GM12878 (cell line): ENCODE data around the gene MCF2L2. TPM values are rescaled to one million over a fixed set of nuclear protein-coding genes. Genes with fewer than 3 reads are reported as not detected.
"Not testable (repeated sequence)": the region's sequence is repeated elsewhere in the genome, so short reads cannot be mapped to it uniquely, and the experiment has no call there.

Source experiments
- ATAC-seq: fragments of 200-7000 bp; cut with Tn5 transposase; 3 replicates; pipeline ENCODE4 v1.9.1; 2020; ENCODE audit warnings: mild to moderate bottlenecking, moderate library complexity
- BruUV-seq: library from RNA; stranded (reverse); fragments of 400-500 nt; replicated peaks from 2 replicates; lab custom pipeline; 2021; lab: Mats Ljungman, UMichigan
- CTCF ChIA-PET: fragments of 300-600 bp; sonication (Branson Sonifier 250); formaldehyde crosslinking; extraction: SDS; loops from one replicate; lab custom pipeline; 2021; ENCODE audit warnings: inconsistent platforms; lab: Yijun Ruan, JAX
- POLR2A ChIA-PET: fragments of 350-600 bp; formaldehyde crosslinking; extraction: SDS; loops from one replicate; lab custom pipeline; 2021; ENCODE audit warnings: inconsistent platforms; lab: Charles Lee
- RAD21 ChIA-PET: fragments of 300-600 bp; sonication (Branson Sonifier 250); formaldehyde crosslinking; loops from one replicate; lab custom pipeline; 2023; ENCODE audit warnings: antibody characterized with exemption; ENCODE audit not compliant: unreplicated experiment; lab: Charles Lee
- SMC1A ChIA-PET: fragments of 300-600 bp; sonication (Branson Sonifier 250); formaldehyde crosslinking; loops from one replicate; lab custom pipeline; 2023; ENCODE audit not compliant: unreplicated experiment, uncharacterized antibody; lab: Charles Lee
- DNase-seq: peaks from one replicate; pipeline ENCODE4 v3.0.0-alpha.2; 2011; ENCODE audit warnings: low read depth, low spot score
- FAIRE-seq: peaks from 3 replicates; lab custom pipeline; 2011; peaks lifted over from hg19 to GRCh38; lab: Jason Lieb, UNC
- H2AFZ ChIP-seq: 2 replicates; pipeline ENCODE4 v1.6.0; 2011; ENCODE audit warnings: low read depth, low read length, control low read depth; ENCODE audit not compliant: control insufficient read depth
- H3K27ac ChIP-seq: 2 replicates; pipeline ENCODE4 v1.5.1; 2011; ENCODE audit warnings: control low read depth; ENCODE audit not compliant: control insufficient read depth, insufficient read depth
- H3K27me3 ChIP-seq, 2 experiments: replicated peaks in 1 of 2; 2 replicates each; pipeline versions ENCODE4 v1.6.0 to v1.6.1; 2011; ENCODE audit warnings: low read length in 1 of 2; ENCODE audit not compliant: control insufficient read depth in 2 of 2, insufficient read depth in 2 of 2
- H3K36me3 ChIP-seq, 2 experiments: 2 replicates each; pipeline ENCODE4 v1.5.1; 2011; ENCODE audit warnings: low read length in 1 of 2; ENCODE audit not compliant: control insufficient read depth in 2 of 2, insufficient read depth in 2 of 2
- H3K4me1 ChIP-seq: 2 replicates; pipeline ENCODE4 v1.6.1; 2011; ENCODE audit warnings: mild to moderate bottlenecking, low read length, moderate library complexity, mixed read lengths; ENCODE audit not compliant: control insufficient read depth, insufficient read depth
- H3K4me2 ChIP-seq: 2 replicates; pipeline ENCODE4 v1.6.0; 2011; ENCODE audit warnings: control low read depth; ENCODE audit not compliant: control insufficient read depth, insufficient read depth
- H3K4me3 ChIP-seq: fragments of 200-600 bp; sonication (generic); 2 replicates; pipeline ENCODE4 v1.5.1; 2016
- H3K79me2 ChIP-seq: 2 replicates; pipeline ENCODE4 v1.6.0; 2011; ENCODE audit warnings: low read length; ENCODE audit not compliant: control insufficient read depth, insufficient read depth
- H3K9ac ChIP-seq: 2 replicates; pipeline ENCODE4 v1.8.0; 2011; ENCODE audit warnings: low read length, control low read depth, mixed read lengths; ENCODE audit not compliant: control insufficient read depth, insufficient read depth
- H3K9me3 ChIP-seq: replicated peaks from 3 replicates; pipeline ENCODE4 v1.5.1; 2011; ENCODE audit warnings: mild to moderate bottlenecking, low read length; ENCODE audit not compliant: control insufficient read depth, insufficient read depth
- H4K20me1 ChIP-seq: 2 replicates; pipeline ENCODE4 v1.6.0; 2011; ENCODE audit not compliant: control insufficient read depth, insufficient read depth
- BHLHE40 ChIP-seq, 2 experiments: fragments of 450-650 bp in 1 of 2; IDR thresholded peaks; 2 replicates each; pipeline ENCODE4 v1.6.1; 2011 to 2017; ENCODE audit warnings: low read depth in 2 of 2, borderline replicate concordance in 1 of 2, improper control_type of control experiment in 1 of 2, low read length in 1 of 2, mild to moderate bottlenecking in 1 of 2
- CUX1 ChIP-seq: IDR thresholded peaks from 2 replicates; pipeline ENCODE4 v1.6.1; 2012; ENCODE audit warnings: improper control_type of control experiment, low read depth, low read length; ENCODE audit not compliant: insufficient replicate concordance
- POLR2A ChIP-seq: IDR thresholded peaks from 2 replicates; pipeline ENCODE4 v1.6.1; 2011; ENCODE audit warnings: low read depth, mild to moderate bottlenecking, low read length
- SUPT20H ChIP-seq: IDR thresholded peaks from 2 replicates; pipeline ENCODE4 v1.6.1; 2011; ENCODE audit warnings: low read depth, mild to moderate bottlenecking, low read length, moderate library complexity, borderline replicate concordance; ENCODE audit not compliant: control insufficient read depth
- WGBS: methylation state at CpG from one replicate; pipeline ENCODE4 v1.1.6; 2016; ENCODE audit warnings: low lambda C conversion rate; ENCODE audit not compliant: insufficient replicate concordance, insufficient coverage; ENCODE audit errors: missing lambda C conversion rate; 5-methylcytosine and 5-hydroxymethylcytosine counted together
- in situ Hi-C: fragments of 300-500 bp; cut with MboI; formaldehyde crosslinking; loops from 9 replicates; pipeline ENCODE4 v1.14.3; 2018; ENCODE audit warnings: mixed read lengths
- intact Hi-C: fragments of 100-400 bp; cut with micrococcal nuclease; formaldehyde crosslinking; loops from one replicate; pipeline ENCODE4 v1.14.2; 2022; ENCODE audit not compliant: unreplicated experiment
- polyA plus RNA-seq, 11 experiments: library from polyadenylated mRNA; depleted of rRNA in 4 of 11; unstranded in 6 of 11; stranded (reverse) in 5 of 11; fragments of >200 nt; fragmentation: Nextera tagmentation in 4 of 11; fragmentation: Illumina TruSeq in 1 of 11; extraction: Ambion mirVana in 4 of 11; extraction: Trizol in 1 of 11; gene quantifications; 1 replicate in 1 of 11; 2 replicates in 10 of 11; pipeline versions ENCODE4 v1.2.1 to v1.2.3, GENCODE V29; 2011 to 2016; ENCODE audit warnings: inconsistent platforms in 2 of 11, missing spikeins in 2 of 11, low read depth in 1 of 11
- total RNA-seq, 4 experiments: library from RNA; depleted of rRNA in 3 of 4; stranded (reverse); fragments of >200 nt in 3 of 4; fragmentation: Illumina TruSeq in 1 of 4; extraction: Trizol in 1 of 4; gene quantifications; 2 replicates each; pipeline versions ENCODE4 v1.2.1 to v1.2.3, GENCODE V29; 2013 to 2021

The MCF2L2 gene
- total and polyA plus RNA-seq, 10 of the 15 experiments (the other 5 are each of a cell fraction or from before 2014, with no cell fraction given) = 0.37 to 2.8 (median 1.4) TPM

DNA sequence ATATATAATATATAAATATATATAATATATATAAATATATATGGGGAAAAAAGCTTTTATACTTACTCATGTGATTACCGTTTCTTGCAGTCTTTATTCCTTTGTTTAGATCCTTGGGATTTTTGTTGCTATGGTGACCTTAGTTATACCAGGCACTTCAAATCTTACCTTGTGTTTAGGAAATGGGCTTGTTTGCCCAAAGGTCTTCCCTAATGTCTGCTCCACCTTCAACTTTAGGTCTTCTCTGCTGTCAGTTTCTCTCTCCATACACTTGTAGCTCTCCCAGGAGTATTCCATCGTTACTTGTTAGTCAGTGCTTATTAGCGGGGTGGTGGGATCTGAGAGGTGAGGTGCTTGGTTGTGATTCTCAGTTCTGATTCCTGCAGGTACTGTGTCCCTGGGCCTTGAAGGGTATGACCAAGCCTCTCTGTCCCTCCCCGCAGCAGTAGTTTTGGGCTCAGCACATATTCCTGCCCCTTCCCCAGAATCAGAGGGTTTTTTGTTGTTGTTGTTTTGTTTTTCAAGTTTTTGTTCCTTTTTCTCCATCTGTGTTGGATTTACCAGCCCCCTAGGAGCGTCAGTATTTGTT, 256.3 kb downstream of the MCF2L2 start (continued):
- TF ChIP-seq CUX1 = no peak
- no peak for TF ChIP-seq SUPT20H
- no peak for TF ChIP-seq POLR2A
- no peak for TF ChIP-seq BHLHE40 (IDR thresholded peaks at IDR 0.05; ENCODE audit: borderline replicate concordance in 1 of 2, low read depth in 2 of 2, low read length in 1 of 2)

GRCh38 chr3:183167975-183168374, 260.4 kb downstream of the MCF2L2 start:
- H2AFZ ChIP-seq, intact Hi-C loops, FAIRE-seq, BruUV-seq, ATAC-seq, in situ Hi-C loops, H3K4me2 ChIP-seq, H3K36me3 ChIP-seq, H4K20me1 ChIP-seq, H3K9me3 ChIP-seq, H3K4me3 ChIP-seq, H3K4me1 ChIP-seq, H3K27me3 ChIP-seq, H3K27ac ChIP-seq, DNase-seq, H3K9ac ChIP-seq, POLR2A ChIA-PET, H3K79me2 ChIP-seq: not testable (repeated sequence)
- RAD21 ChIA-PET = interaction anchor here (0.6 kb wide), 1 partner anchor 94 kb away, joined by 4 read pairs; no protein-coding TSS in a partner anchor
- 90% methylated on average over 1 of the region's 1 CpG for WGBS
- SMC1A ChIA-PET = interaction anchor here (0.9 to 1.0 kb wide), 2 partner anchors 11 to 45 kb away, joined by 3 read pairs; no protein-coding TSS in a partner anchor
- CTCF ChIA-PET = interaction anchor here (0.6 kb wide), 1 partner anchor 198 kb away, joined by 4 read pairs; no protein-coding TSS in a partner anchor
